GM19023 (cell line): ENCODE results near the gene HNF1B.
A peak's percentile ranks its signal among the peaks of the same experiment; 100 is the strongest.
"Not testable (repeated sequence)": the region's sequence is repeated elsewhere in the genome, so short reads cannot be mapped to it uniquely, and the experiment has no call there.

Source experiments
- ATAC-seq: cut with Tn5 transposase; IDR thresholded peaks from one replicate; pipeline ENCODE4 v1.9.1; 2021; ENCODE audit warnings: mild to moderate bottlenecking, moderate library complexity; ENCODE audit not compliant: unreplicated experiment

Gene HNF1B, protein sequence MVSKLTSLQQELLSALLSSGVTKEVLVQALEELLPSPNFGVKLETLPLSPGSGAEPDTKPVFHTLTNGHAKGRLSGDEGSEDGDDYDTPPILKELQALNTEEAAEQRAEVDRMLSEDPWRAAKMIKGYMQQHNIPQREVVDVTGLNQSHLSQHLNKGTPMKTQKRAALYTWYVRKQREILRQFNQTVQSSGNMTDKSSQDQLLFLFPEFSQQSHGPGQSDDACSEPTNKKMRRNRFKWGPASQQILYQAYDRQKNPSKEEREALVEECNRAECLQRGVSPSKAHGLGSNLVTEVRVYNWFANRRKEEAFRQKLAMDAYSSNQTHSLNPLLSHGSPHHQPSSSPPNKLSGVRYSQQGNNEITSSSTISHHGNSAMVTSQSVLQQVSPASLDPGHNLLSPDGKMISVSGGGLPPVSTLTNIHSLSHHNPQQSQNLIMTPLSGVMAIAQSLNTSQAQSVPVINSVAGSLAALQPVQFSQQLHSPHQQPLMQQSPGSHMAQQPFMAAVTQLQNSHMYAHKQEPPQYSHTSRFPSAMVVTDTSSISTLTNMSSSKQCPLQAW

GRCh38 chr17:37744961-37745800, at the start of gene HNF1B:
TSS of gene HNF1B (minus strand) at chr17:37745059. CDS start at chr17:37744884, 175 bp downstream.
- peak; percentile 51 for ATAC-seq

DNA sequence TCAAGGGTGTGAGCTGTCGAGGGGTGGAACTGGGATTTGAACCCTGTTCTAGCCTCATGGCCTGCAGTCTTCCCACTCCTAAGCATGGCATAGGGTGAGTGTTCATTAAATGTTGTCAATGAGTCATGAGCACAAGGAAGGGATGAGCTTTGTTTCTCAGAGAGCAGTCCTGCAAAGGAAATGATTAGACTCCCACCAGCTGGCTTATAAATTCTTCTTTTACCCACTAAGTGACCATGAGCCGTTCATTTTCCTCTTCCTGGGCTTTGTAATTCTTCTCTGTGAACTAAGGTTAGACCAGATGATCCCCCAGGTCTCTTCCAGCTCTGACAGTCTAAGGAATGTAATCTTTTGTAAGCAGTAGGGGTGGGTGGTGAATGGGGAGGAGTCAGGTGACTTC, 47.9 kb upstream of the HNF1B start:
- ATAC-seq, result no peak

GRCh38 chr17:37791447-37792399, 46.9 kb upstream of the HNF1B start:
- no peak for ATAC-seq

GRCh38 chr17:37789771-37790541, 45.1 kb upstream of the HNF1B start:
- ATAC-seq, result no peak

- no peak for ATAC-seq
These were observed 44.2 kb upstream of the HNF1B start for GRCh38 chr17:37789021-37789565.

DNA sequence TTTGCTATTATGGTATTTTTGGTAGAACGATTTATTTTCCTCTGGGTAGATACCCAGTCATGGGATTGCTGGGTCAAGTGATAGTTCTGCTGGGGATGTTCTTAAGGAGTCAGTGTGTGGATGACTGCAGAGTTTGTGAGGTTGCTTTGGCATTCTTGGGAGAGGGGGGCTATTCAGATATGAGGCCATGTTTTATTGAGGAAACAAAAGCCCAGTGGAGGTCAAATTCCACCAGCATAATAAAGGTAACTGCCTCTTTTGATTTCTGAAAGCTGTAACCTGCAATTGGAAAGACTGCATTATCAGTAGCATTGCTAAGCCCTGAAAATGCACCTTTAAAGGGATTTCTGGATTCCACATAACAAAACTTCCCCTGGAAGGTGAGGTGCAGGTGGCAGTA, 43.7 kb upstream of the HNF1B start:
- ATAC-seq, result no peak

DNA sequence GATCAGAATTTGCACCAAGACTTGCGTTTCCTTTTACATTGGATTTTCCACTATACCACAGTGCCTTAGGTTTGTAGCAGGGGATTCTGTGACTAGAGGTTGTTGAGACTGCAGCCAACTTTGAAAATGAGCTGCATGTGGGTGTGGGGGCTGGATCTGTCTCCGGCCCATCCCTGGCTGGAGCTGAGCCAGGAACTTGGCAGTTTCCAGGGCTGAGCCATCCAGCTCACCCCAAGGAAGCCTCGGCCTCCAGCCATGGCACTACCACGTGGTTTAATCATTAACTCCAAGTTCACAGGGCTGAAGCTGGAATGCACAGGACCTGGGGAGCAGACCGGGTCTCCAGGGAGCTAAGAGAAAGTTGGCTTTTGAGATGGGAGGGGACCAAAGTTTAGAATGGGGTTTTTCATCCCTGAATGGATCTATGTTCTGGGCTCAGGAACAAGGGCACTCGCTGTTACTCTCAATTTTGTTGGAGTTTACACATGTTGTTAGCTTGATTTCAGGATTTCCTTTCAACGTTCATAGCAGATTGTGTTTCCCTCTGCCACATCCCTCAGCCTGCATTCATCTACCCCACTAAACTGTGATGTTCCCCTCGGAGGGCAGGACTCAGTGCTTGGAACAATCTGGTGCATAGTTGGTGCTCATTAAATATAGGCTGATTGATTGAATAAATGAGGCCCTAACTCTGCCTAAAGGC, 42.3 kb upstream of the HNF1B start:
- ATAC-seq, result no peak

- ATAC-seq, result no peak
These were observed 41.6 kb upstream of the HNF1B start for GRCh38 chr17:37786481-37786880.

DNA sequence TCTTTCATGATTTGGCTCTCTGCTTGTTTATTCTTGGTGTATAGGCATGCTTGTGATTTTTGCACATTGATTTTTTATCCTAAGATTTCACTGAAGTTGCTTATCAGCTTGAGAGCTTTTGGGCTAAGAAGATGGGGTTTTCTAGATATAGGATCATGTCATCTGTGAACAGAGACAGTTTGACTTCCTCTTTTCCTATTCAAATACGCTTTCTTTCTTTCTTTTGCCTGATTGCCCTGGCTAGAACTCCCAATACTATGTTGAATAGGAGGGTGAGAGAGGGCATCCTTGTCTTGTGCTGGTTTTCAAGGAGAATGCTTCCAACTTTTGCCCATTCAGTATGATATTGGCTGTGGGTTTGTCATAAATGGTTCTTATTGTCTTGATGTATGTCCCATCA, 37.6 kb upstream of the HNF1B start:
- ATAC-seq, result not testable (repeated sequence)

- ATAC-seq, result no peak
These were observed 36.6 kb upstream of the HNF1B start for GRCh38 chr17:37781451-37781850.

DNA sequence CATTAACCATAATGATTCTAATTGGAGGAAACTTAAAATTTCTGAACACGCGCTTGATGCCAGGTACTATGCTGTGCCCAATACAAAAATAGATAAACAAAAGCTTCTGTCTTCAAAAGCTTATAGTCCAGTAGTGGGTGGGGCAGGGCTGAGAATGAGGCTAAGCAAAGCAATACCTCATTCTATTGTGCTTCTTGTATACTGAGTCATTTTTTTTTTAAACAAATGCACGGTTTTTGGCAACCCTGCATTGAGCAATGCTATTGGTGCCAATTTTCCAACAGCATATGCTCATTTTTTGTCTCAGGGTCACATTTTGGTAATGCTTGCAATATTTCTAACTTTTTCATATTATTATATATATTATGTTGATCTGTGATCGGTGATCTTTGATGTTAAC, 34.7 kb upstream of the HNF1B start:
- no peak for ATAC-seq

GRCh38 chr17:37774504-37774903, 29.6 kb upstream of the HNF1B start:
- peak; percentile 78 for ATAC-seq

- no peak for ATAC-seq
These were observed 28.1 kb upstream of the HNF1B start for GRCh38 chr17:37772982-37773381.

DNA sequence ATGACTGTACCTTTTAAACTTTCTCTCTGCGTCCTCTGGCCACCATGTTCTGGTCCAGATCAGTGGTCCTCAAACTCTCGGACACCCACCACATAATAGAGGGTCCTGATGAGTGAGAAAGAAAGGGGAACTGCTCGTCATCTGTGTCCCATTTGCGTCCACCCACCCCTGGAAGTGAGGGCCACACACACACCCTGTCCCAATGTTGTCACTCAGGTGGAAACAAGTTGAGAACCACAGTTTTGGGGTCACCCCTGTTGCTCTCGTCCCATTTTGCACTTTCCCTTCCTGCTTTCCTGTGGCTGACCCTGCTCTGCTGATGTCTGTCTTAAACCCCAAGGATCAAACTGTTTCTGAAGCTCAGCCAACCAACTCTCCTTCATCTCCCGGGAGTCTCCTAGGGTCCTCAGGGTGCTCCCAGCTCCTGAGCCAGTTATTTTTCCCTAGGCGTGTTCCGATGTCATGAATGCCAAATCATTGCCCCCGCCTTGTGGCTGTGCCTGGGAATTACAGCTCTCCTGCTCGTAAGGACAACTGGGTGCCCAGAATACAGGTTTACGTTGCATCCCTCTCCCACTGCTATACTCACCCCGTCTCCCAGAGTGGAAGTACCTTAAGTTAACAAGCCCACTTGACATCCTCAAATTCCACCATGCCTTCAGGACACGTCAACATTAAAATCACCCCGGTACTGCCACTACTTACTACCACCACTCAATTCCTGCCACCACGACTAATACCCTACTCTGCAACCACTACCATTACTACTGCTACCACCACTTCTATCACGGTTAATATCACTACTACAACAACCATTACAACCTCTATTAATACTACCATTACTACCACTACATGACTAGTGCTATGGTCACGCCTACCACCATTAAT, 26.0 kb upstream of the HNF1B start:
- ATAC-seq, result no peak

- no peak for ATAC-seq
These were observed 24.2 kb upstream of the HNF1B start for GRCh38 chr17:37769050-37769449.

GRCh38 chr17:37768438-37768837, 23.6 kb upstream of the HNF1B start:
- ATAC-seq, result no peak

- ATAC-seq, result no peak
These were observed 22.1 kb upstream of the HNF1B start for GRCh38 chr17:37766971-37767370.

DNA sequence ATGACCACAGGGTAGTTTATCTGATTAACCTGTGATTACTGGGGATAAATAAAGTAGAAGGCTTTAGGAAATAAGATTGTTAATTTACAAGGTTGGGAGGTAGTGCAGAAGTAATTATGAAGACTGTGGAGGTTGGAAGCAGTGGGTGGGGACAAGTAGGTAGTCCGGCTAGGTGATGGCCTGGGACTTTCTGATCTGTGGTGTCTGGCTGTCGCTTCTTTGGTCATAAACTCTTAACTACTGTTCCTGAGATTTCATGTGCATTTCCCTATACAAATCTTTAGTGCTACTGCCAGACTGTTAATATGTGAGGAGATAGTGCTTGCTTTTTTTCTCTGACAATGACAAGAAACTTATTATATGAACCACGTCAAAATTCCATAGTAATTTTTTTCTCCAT, 19.5 kb upstream of the HNF1B start:
- ATAC-seq, result no peak
